T follicular helper cell (primary cell): ENCODE data around the gene MME.
"Not testable (repeated sequence)": the region's sequence is repeated elsewhere in the genome, so short reads cannot be mapped to it uniquely, and the experiment has no call there.

ENCODE experiments used
- DNase-seq: peaks from one replicate; pipeline ENCODE4 v3.0.0-alpha.2; 2020; ENCODE audit warnings: low read depth

The MME gene

DNA sequence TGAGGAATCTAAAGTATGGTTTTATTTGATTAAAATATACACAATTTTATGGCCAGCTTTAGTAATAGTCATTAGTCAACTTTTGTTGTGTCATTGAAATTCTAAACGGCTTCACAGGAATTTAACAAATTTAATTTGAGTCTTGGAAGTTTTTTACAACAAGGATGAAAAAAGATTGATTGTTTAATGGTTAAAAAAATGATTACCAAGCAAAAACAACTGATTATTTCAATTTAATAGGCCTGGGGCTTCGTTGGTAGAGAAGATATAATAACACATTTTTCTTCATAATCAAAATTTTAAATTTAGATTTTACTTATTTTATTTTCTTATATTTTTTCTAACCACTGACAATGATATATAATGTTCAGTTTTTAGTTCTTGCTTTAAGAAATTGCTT, 4.4 kb downstream of the MME start:
- DNase-seq, result no peak

DNA sequence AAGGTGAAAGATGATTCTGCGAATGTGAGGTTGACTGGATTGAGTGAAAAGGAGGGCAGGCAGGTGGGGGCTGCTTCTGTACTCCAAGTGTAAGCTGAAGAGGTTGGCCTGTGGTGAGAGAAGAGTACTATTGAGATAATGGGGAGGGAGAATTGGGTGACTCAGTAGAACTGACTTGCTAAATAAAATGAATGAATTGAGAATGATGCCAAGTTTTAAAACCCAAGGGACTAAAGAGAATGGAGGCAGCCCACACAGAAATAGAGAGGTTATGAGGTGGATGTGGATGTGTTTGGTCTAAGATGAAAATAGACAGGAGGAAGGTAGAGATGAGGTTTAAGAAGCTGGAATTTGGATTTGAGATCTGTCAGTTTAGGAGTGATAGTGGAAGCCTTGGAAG, 5.9 kb downstream of the MME start:
- no peak for DNase-seq

DNA sequence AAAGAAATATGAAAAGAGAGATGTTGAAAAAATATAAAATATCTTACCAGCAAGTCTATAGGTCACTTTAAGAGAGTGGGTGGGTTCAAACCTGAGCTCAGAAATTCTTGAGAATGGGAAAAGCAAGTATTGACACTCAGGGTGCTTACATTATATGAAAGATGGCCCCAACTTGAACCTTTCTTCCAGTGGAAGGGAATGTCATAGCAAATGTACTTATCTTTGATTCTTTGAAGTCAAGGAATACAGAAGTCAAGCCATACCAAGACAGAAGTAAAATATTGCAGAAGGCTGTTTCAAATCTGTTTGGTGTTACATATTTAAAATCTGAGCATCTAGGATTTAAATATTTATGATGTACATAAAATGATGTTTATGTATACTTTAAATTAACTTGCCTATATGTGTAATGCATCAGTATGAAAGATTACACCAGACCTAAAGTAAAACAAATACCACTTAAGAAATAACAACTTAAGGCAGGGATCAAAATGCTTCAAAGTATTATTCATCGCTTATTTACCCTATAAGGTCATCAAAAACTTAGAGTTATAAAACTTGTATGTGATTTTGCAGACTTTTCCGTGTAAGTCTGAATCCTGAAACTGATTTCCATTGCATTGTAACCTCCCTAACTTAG, 8.7 kb downstream of the MME start:
- DNase-seq, result no peak

DNA sequence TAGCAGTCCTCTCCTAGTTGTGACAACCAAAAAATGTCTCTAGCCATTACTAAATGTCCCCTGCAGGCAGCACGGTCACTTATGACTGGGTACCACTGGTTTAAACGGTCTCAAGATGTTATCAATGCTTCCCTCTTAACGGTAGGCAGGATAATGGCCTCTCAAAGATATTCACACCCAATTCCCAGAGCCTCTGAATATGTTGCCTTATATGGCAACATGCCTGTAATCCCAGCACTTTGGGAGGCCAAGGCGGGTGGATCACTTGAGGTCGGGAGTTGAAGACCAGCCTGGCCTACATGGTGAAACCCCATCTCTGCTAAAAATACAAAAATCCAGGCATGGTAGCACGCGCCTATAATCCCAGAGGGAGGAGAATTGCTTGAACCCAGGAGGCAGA, 9.4 kb downstream of the MME start:
- no peak for DNase-seq

DNA sequence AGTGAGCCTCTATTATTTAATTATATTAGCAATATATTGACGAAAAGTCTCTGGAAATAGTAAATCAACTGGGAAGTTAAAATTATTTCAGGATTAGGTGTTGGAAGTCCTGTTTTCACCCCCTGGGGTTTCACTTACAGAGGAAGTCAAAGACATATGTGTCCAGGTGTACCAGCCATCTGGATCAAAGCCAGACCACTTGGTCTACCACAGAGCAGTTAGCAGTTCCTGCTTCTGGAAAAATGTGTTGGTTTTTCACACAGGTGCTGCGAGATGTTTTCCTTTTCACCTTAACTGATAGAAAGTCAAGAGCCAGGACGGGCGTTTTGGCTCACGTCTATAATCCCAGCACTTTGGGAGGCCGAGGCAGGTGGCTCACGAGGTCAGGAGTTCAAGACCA, 13.1 kb downstream of the MME start:
- no peak for DNase-seq

DNA sequence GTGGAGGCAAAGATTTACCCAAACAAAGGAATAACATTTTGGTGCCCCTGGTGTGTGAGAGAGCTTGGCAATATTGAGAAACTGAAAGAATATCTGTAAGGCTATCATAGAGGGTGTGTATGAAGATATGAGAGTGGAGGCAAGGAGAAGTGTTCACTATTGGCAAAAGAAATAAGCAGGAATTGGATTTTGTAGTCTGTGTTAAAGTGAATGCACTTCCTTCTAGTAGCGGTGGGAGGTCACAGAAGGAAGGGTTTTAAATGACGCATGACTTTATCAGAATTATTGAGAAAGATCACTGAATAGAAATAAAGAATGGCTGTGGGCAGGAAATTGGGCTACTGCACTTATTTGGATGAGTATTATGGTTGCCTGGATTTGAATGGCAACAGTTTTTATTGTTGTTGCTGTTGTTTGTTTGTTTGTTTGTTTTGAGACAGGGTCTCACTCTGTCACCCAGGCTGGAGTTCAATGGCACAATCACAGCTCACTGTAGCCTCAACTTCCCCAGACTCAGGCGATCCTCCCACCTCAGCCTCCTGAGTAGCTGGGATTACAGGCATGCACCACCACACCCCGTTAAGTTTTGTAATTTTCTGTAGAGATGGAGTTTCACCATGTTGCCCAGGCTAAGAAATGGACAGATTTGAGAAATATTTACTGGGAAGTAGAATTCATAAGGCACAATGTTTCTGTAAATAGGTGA, 16.3 kb downstream of the MME start:
- DNase-seq, result no peak

DNA sequence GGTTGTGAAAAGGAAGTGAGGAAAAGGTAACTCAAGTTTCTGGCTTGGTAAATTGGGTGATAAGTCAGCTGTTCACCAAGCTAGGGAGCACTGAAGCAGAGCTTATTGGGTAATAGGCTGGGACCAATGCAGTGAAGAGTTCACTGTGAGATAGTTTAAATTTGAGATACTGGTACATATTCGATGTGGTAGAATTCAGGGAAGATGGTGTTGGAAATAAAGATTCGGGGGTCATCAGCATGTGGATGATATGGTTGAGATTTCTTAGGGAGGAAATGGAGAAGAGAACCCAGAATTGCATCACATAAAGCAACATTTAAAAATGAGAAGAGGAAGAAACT, 16.9 kb downstream of the MME start:
- DNase-seq, result no peak

DNA sequence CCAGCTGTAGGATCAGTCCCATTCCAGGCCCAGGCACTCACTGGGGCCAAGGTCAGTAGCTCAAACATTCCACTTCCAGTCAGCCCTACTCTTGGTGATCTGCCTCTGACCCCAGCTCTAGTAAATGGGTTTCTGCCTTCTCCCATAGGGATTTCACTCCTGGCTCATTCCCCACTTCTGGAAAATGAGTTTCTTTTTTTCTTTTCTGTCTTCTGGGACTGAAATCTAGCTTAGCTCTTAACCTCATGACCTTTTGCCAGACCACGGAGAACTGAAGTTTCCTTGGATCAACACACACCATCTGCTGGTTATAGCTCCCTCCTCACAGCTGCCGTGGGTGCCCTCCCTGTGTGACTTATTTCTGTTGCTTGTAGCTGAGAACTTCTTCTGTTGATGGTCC, 21.3 kb downstream of the MME start:
- no peak for DNase-seq

DNA sequence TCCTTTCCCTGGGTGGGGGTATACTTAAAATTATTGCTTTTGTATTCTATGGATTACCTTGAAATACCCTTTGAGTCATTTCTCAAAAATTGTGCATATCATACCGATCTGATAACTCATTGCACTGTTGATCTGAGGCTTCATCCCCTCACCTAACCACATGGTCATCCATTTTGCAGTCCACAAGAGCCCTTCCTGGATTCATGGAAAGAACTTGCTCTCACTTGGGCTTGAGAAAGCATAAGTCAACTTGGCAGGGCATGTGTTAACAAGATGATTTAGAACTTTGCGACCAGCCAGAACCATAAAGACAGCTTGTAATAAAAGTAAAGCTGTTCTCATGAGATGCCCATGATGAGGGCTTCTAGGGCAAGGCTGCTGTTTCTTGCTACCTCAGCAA, 22.2 kb downstream of the MME start:
- no peak for DNase-seq

DNA sequence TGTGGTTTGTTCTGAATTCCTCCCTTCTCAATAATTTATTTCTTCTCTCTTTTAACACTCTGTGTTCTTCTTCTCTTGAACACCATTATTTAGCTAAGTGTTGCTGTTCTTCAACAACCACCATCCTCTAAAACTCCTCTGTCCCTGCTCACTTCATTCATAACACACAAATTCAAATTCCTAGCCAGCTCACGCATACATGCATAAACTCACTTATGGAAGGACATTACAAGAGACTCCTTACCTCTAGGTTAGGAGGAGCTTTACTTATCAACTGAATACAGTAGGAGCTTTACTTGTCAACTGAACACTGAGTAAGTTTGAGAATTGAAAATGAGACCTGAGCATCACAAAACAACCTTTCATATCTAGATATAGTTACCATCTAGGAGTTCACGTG, 23.6 kb downstream of the MME start:
- no peak for DNase-seq

DNA sequence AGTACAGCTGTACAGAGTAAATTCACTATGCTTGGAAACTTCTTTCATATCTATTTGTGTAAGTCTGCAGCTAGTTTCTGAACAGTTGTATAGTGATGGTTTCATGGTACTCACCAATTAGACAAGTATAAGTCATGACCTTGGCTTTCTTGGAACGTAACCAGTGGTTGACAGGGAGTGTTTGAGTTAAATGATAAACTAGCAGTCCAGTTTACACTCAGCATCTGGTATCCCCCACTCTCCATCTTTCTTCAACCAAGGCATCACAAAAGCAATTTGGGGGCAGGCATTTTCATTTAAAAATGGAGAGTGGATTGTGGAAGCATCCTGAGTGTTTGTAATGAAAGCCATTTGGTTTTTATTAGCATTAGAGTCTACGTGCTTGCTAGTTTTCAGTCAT, 26.0 kb downstream of the MME start:
- DNase-seq, result no peak

DNA sequence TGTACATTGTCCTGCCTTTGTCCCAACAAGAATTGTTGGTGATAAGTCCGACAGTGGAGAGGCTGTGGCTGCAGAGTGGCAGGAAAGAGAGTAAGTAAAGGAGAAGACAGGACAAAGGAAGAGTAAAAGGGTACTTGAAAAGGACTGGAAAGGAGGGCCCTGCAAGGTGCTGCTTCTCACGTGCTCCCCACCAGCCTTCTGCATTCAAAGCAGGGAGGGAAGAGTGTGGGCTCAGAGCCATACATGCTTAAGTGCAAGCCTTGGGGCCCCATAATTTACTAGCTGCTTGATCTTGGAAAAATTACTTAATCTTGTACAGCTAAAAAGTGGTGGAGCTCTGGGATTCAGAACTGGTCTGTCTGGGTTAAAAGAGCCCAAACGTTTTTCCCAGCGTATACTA, 29.9 kb downstream of the MME start:
- no peak for DNase-seq

DNA sequence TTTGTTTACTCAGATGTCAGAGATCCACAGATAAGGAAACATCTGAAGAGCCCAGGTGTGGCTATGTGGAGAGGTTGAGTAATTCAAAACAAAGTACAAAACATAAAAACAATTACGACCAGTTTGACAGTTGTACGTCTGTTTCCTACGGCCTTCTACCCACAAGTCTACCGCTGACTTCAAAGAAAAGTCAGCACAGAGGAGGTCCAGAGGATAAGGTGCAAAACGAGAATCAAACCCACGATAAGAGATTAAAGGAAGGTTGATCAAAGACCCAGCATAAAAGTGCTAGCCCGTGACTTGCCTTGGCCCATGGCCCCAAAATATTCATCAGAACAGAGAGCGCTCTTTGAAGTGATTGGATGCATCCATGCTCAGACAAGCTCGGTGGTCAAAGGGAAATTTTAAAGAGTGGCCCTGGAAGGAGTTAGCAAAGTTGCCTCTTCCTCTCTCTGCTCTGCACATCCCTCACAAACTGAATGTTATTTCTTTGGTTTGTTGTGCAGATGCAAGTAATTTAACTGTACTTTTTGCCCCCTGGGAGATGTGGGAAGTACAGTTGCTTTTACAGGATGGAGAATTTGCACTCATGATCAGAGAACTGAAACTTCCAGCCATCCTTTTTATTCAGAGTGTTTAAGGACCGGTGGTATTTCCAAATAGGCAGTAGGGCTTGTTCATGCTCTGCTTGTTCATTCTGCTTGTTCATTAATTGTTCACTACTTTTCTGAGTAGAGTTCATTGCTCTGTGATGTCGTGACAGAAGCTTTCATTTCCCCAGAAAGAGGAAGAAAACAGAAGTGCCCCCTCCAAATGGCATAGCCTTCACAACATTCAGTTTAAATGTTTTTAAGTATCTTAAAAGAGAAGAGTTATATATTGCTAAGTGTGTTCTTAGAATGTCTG, 31.1 kb downstream of the MME start:
- DNase-seq, result no peak

DNA sequence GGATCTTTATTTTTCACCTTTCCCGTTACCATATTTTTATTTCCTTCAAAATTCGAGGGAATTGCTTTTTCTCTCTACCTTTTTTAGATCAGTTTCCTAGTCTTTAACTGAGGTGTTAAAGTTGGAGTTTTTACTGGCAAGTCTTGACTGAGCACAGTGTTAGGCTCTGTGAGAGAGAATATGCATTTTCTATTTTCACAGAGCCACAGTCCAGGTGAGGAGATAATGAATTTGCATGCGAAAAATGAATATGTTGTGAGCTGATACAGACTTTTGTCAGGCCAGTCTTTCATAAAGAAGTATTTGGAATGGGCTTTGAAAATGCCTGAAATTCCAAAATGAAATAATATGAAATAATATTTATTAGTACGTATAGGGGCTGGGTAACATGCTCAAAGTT, 31.9 kb downstream of the MME start:
- DNase-seq, result no peak

DNA sequence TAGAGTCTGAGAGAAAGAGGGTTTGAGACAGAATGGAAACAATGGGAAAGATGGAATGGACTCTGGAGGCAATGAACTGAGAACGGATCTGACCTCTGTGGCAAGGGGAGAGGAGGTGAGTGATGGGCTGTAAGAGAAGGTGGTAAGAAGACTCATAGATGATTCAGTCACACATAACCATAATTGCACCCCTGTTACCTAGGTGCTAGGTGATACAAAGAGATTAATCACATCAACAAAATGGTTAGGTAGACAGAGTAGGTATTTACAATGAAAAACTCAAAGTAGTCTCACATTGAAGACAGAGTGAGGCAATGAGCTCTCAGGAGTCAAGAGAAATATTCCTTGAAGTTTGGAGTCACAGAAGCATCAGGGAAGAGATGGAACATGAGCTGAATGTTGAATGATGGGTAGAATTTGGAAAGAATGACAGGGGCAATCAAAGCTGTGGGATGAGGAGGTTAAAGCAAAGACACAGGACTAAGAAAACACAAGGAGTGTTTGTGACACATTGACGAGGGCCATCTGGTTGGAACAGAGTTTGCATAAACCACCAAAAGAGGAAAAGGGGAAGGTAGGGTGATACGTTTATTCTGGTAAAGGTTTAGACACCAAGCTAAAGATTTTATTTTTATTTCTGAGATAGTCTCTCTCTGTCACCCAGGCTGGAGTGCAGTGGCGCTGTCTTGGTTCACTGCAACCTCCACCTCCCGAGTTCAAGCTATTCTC, 32.7 kb downstream of the MME start:
- no peak for DNase-seq

DNA sequence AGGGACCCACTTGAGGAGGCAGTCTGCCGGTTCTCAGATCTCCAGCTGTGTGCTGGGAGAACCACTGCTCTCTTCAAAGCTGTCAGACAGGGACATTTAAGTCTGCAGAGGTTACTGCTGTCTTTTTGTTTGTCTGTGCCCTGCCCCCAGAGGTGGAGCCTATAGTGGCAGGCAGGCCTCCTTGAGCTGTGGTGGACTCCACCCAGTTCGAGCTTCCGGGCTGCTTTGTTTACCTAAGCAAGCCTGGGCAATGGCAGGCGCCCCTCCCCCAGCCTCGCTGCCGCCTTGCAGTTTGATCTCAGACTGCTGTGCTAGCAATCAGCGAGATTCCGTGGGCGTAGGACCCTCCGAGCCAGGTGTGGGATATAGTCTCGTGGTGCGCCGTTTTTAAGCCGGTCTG, 44.6 kb downstream of the MME start:
- not testable (repeated sequence) for DNase-seq

DNA sequence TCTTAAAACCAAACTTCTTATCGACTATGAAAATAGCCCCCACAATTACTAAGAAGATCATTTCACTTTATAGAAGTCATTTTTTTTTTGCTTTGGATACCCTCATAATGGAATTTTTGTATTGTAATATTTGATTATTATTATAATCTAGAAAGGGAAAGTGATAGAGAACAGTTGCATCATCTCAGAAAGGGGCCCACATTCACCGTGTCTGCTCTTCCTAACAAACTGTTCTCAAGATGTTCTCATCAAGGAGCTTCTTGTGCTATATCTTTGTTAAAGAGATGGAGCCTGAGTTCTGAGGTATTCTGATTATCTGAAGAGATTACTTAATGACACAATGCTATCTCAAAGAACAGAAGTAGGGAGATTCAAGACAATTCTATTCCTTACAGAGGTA, 49.3 kb downstream of the MME start:
- DNase-seq, result no peak

DNA sequence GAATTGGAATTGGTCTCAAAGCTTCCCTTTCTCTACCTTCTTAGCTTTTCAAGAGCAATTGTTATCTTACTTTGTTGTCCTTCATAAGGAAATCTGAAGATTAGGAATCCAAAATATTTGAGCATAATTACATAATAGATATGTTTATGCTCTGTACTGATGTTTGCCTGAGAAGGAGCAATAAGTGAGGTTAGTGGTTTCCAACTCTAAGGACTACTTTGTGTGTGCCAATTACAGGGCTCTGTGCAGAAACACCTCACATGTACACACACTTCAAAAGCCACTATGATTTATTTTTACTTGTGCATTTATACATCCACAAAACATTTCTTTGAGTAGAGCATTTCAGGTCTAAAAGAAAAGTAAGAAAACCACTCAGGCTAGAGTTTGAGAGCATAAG, 49.9 kb downstream of the MME start:
- DNase-seq, result no peak

DNA sequence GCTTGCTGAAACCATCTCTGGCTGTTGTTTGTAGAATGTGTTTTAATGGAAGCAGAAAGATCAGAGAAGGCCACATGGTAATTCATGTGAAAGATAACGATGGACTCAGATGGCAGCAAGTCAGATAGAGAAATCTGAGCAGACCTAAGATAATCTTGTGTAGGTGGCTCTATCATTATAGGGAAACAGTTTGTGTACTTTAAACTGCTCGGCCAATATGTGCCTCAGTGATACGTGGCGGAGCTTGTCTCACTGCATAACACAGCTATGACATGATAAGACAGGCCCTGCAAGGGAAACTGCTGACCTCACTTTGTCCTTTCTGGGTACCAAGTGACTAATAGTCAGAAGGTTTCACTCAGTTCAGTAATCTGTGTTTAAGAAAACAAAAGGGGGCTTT, 51.0 kb downstream of the MME start:
- no peak for DNase-seq

DNA sequence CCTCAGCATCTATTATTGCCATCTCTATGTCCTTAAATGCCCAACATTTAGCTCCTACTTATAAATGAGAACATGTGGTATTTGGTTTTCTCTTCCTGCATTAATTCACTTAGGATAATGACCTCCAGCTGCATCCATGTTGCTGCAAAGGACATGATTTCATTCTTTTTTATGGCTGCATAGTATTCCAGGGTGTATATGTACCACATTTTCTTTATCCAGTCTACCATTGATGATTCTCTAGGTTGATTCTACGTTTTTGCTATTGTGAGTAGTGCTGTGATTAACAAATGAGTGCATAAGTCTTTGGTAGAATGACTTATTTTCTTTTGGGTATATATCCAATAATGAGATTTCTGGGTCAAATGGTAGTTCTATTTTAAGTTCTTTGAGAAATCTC, 54.2 kb downstream of the MME start:
- DNase-seq, result not testable (repeated sequence)

DNA sequence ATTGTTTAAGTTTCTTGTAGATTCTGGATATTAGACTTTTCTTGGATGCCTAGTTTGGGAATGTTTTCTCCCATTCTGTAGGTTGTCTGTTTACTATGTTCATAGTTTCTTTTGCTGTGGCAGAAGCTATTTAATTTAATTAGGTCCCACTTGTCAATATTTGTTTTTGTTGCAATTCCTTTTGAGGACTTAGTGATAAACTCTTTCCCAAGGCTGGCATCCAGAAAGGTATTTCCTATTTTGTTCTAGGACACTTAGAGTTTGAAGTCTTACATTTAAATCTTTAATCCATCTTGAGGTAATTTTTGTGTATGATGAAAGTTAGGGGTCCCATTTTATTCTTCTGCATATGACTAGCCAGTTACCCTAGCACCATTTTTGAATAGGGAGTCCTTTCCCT, 54.9 kb downstream of the MME start:
- no peak for DNase-seq

DNA sequence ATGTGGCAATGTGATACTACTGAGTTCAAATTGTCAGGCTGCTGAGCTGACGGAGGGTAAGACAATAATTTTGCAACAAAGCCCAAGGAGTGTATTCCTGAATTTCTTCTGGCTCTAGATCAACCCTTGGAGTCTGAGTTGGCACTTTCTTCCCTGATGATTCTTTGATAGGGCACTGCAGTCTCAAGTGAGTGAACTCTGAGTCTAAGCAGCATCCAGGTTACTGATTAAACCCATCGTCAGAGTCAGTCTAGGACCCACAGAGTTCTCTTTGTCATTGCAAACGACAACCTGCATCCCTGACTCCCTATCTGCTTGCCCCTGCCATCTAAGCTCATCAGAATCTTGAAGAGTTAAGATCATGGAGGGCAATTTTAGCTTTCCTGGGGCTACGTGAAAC, 58.6 kb downstream of the MME start:
- no peak for DNase-seq

DNA sequence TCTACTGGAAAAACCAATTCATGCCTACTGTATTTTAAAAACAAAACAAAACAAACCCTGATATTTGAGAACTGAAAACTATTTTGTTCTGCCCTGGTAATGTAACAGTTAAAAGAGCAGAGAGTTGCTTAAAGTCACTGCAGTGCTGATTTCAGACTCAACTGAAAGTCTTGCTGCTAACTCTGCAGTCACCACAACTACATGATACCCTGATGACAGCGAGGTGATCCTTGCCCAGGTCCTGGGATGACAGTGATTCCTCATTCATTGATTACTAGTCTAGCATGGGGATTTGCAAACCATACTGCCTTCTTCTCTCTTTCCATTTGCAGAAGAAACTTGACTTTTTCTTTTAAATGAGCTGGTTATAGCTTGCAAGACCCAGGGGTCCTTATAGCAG, 67.5 kb downstream of the MME start:
- DNase-seq, result no peak
